Natural killer cell (primary cell): ENCODE measurements around the gene ANKFY1. TPM values are rescaled to one million over a fixed set of nuclear protein-coding genes. Genes with fewer than 3 reads are reported as not detected.

ENCODE experiments used
- ATAC-seq, 3 donors: fragments of 150-1000 bp in 2 of 3; fragments of 200-7000 bp in 1 of 3; cut with Tn5 transposase; 1 replicate in 1 of 3; 2 replicates in 2 of 3; pipeline ENCODE4 v1.10.0; 2021; ENCODE audit warnings: mild to moderate bottlenecking in 2 of 3, moderate library complexity in 2 of 3
- DNase-seq, 2 donors: peaks; one replicate each; pipeline versions ENCODE4 v3.0.0 to v3.0.0-alpha.2; 2013 to 2021; ENCODE audit warnings: mixed read lengths in 1 of 2
- H3K27ac ChIP-seq: one replicate; pipeline ENCODE4 v1.5.1; 2013; ENCODE audit warnings: mild to moderate bottlenecking, low read length
- H3K27me3 ChIP-seq: one replicate; pipeline ENCODE4 v1.6.1; 2013; ENCODE audit warnings: low read length; ENCODE audit not compliant: control insufficient read depth, insufficient read depth
- H3K36me3 ChIP-seq: one replicate; pipeline ENCODE4 v1.6.1; 2013; ENCODE audit warnings: low read length; ENCODE audit not compliant: control insufficient read depth, insufficient read depth
- H3K4me1 ChIP-seq: one replicate; pipeline ENCODE4 v1.6.1; 2013; ENCODE audit warnings: low read length; ENCODE audit not compliant: control insufficient read depth, insufficient read depth
- H3K4me3 ChIP-seq: one replicate; pipeline ENCODE4 v1.5.1; 2013; ENCODE audit warnings: low read length
- H3K9me3 ChIP-seq: one replicate; pipeline ENCODE4 v1.6.1; 2013; ENCODE audit warnings: low read length; ENCODE audit not compliant: control insufficient read depth, insufficient read depth
- H3K27ac Mint-ChIP-seq, 2 donors: one replicate each; pipeline ENCODE4 v1.8.0; 2022; ENCODE audit warnings: mild to moderate bottlenecking in 2 of 2, mixed read lengths in 2 of 2, moderate library complexity in 1 of 2
- H3K27me3 Mint-ChIP-seq, 2 donors: one replicate each; pipeline ENCODE4 v1.8.0; 2022; ENCODE audit warnings: low read depth in 2 of 2, mixed read lengths in 2 of 2
- H3K36me3 Mint-ChIP-seq: one replicate; pipeline ENCODE4 v1.8.0; 2022; ENCODE audit warnings: mixed read lengths
- H3K4me1 Mint-ChIP-seq, 2 donors: one replicate each; pipeline ENCODE4 v1.8.0; 2022; ENCODE audit warnings: mixed read lengths in 2 of 2
- H3K4me3 Mint-ChIP-seq: one replicate; pipeline ENCODE4 v1.8.0; 2022; ENCODE audit warnings: mild to moderate bottlenecking, moderate library complexity, mixed read lengths
- H3K9me3 Mint-ChIP-seq, 2 donors: one replicate each; pipeline ENCODE4 v1.8.0; 2022; ENCODE audit warnings: mixed read lengths in 2 of 2
- WGBS: methylation state at CpG from one replicate; pipeline ENCODE4 v1.1.7; 2013; ENCODE audit warnings: missing lambda C conversion rate; ENCODE audit not compliant: insufficient coverage; 5-methylcytosine and 5-hydroxymethylcytosine counted together
- intact Hi-C: fragments of 100-400 bp; cut with micrococcal nuclease; formaldehyde crosslinking; loops from one replicate; pipeline ENCODE4 v1.14.2; 2022
- total RNA-seq, 4 donors: library from RNA; stranded (reverse); fragments of 120-200 nt in 1 of 4; gene quantifications; one replicate each; pipeline versions ENCODE4 v1.2.3 to v1.2.4, GENCODE V29; 2013 to 2022
- TF ChIP-seq, protein P1 (sequence below): fragments of 200-600 bp; IDR thresholded peaks from one replicate; pipeline ENCODE4 v1.8.0; 2022; ENCODE audit warnings: antibody characterized with exemption

ANKFY1 gene
- total RNA-seq, 3 donors from 2014 or later (not counting 1 experiment from before 2014, with no cell fraction given) = 58.4 to 72.4 (median 68.8) TPM

DNA sequence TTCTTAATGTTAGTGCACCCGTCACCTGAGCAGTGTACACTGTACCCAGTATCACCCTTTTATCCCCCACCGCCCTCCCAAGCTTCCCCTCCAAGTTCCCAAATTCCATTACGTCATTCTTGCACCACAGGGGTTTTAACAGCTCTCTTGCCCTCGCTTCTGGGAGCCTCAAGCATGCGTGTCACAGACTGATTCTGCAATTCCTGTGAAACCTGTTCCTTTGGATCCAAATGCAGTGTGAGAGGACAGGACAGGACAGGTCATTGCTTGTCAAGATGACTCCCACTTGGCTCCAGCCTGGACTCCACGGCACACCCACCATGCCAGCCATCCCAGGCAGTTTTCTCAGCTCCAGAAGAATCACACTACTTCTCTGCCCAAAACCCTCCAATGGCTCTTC is 76.7 kb downstream of the ANKFY1 start:
- Mint-ChIP-seq H3K9me3 (no peaks in the 10 kb centered on the region), H3K4me1 (peaks cover 5 to 6% of the 10 kb centered on the region in 2 donors), H3K27ac (no peak overlapping the region), H3K36me3 (peaks cover 11% of the 10 kb centered on the region), H3K27me3 (no peaks in the 10 kb centered on the region), H3K4me3 (no peak overlapping the region)
- no peak for ATAC-seq
- intact Hi-C loops = no loop called here
- no peak for DNase-seq
- Histone ChIP-seq H3K9me3 (no peaks in the 10 kb centered on the region), H3K27me3 (no peaks in the 10 kb centered on the region), H3K36me3 (peaks cover 64% of the 10 kb centered on the region), H3K4me1 (no peaks in the 10 kb centered on the region), H3K4me3 (no peak overlapping the region), H3K27ac (no peak overlapping the region)
- WGBS = 91% methylated on average over 6 of the region's 6 CpGs
- TF ChIP-seq, protein P1, sequence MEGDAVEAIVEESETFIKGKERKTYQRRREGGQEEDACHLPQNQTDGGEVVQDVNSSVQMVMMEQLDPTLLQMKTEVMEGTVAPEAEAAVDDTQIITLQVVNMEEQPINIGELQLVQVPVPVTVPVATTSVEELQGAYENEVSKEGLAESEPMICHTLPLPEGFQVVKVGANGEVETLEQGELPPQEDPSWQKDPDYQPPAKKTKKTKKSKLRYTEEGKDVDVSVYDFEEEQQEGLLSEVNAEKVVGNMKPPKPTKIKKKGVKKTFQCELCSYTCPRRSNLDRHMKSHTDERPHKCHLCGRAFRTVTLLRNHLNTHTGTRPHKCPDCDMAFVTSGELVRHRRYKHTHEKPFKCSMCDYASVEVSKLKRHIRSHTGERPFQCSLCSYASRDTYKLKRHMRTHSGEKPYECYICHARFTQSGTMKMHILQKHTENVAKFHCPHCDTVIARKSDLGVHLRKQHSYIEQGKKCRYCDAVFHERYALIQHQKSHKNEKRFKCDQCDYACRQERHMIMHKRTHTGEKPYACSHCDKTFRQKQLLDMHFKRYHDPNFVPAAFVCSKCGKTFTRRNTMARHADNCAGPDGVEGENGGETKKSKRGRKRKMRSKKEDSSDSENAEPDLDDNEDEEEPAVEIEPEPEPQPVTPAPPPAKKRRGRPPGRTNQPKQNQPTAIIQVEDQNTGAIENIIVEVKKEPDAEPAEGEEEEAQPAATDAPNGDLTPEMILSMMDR = no peak

DNA sequence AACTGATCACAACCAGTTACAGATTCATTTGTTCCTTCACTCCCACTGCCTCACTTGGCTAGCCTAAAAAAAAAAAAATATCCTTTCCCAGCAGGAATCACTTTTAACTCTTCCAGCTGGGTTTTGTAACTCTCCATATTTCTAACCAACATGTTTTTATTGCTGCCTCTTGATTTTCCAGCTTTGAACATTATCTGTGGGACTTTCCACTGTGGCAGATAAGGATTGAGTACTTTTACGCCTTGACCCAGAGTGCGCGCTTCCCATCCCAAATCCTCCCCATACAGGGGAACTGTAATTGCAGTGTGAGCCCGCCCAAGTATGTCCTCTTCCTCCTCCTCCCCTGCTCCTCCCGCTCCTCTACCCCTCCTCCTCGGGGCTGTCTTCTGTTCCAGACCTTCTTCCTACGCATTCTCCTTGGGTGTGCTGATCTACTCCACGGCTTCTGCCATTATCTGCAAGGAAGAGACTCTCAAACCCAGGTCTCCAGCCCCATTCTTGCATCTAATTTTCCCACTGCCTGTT is 77.4 kb downstream of the ANKFY1 start:
- Mint-ChIP-seq H3K4me1 (peaks cover 5 to 6% of the 10 kb centered on the region in 2 donors), H3K9me3 (no peaks in the 10 kb centered on the region), H3K27ac (no peak overlapping the region), H3K4me3 (no peak overlapping the region), H3K36me3 (peaks cover 11% of the 10 kb centered on the region), H3K27me3 (no peaks in the 10 kb centered on the region)
- intact Hi-C loops = no loop called here
- Histone ChIP-seq H3K27me3 (no peaks in the 10 kb centered on the region), H3K36me3 (peaks cover 70% of the 10 kb centered on the region), H3K27ac (no peak overlapping the region), H3K9me3 (no peaks in the 10 kb centered on the region), H3K4me3 (no peak overlapping the region), H3K4me1 (no peaks in the 10 kb centered on the region)
- TF ChIP-seq, protein P1 = no peak
- ATAC-seq (no peak), DNase-seq (no peak)
- 83% methylated on average over 8 of the region's 8 CpGs for WGBS

DNA sequence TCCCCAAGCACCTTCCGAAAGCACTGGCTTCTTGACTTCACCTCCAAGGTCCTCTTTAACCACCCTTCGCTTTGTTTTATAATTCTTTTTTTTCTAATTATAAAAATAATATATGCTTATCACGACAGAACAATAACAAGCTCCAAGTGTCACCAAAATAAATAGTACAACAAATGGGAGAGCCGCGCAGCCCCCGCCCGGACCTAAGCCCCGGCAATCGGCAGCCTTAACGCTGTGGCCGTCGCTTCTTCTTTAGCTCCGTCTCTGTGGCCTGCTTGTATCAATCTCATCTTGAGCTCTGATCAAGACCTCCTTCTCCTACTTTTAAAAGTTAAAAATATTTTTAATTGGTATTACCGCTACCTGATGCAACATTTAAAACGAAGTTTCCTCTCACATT is 78.1 kb downstream of the ANKFY1 start:
- Mint-ChIP-seq H3K36me3 (peaks cover 11% of the 10 kb centered on the region), H3K4me3 (no peak overlapping the region), H3K27ac (no peak overlapping the region), H3K27me3 (no peaks in the 10 kb centered on the region), H3K4me1 (peaks cover 5 to 6% of the 10 kb centered on the region in 2 donors), H3K9me3 (no peaks in the 10 kb centered on the region)
- 98% methylated on average over 14 of the region's 15 CpGs for WGBS
- H3K4me3 ChIP-seq = no peak overlapping the region
- DNase-seq = no peak
- intact Hi-C loops = no loop called here
- no peaks in the 10 kb centered on the region for H3K27me3 ChIP-seq
- no peak overlapping the region for H3K27ac ChIP-seq
- no peaks in the 10 kb centered on the region for H3K9me3 ChIP-seq
- ATAC-seq = no peak
- peaks cover 73% of the 10 kb centered on the region for H3K36me3 ChIP-seq
- TF ChIP-seq, protein P1 = no peak
- no peaks in the 10 kb centered on the region for H3K4me1 ChIP-seq

DNA sequence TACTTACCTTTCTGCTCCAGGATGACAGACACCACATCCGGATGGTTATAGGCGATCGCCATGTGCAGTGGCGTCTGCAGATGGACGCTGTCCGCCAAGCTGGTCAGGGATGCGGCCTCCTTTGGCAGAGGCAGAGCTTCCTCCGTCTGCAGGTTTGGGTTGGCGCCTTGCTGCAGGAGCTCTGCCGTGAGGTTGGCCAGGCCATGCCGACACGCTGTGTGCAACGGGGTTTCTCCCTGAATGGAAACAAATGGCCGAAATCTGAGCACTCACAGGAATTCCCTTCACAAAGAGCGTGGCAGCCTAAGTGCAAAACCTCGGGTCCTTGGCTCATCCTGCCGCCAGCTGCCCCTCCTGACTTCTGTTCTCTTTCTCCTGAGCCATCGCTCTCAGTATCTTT is 79.0 kb downstream of the ANKFY1 start:
- no peak overlapping the region for H3K4me3 Mint-ChIP-seq
- peaks cover 11% of the 10 kb centered on the region for H3K36me3 Mint-ChIP-seq

More for the DNA sequence above, 79.0 kb downstream of the ANKFY1 start:
- Mint-ChIP-seq H3K27ac (no peak overlapping the region), H3K27me3 (no peaks in the 10 kb centered on the region), H3K4me1 (peaks cover 5 to 6% of the 10 kb centered on the region in 2 donors), H3K9me3 (no peaks in the 10 kb centered on the region)
- ATAC-seq (no peak), DNase-seq (no peak)
- no peaks in the 10 kb centered on the region for H3K27me3 ChIP-seq
- WGBS = 92% methylated on average over 18 of the region's 18 CpGs
- TF ChIP-seq, protein P1 = no peak
- no peaks in the 10 kb centered on the region for H3K9me3 ChIP-seq
- intact Hi-C loops = no loop called here
- H3K27ac ChIP-seq = no peak overlapping the region
- no peak overlapping the region for H3K4me3 ChIP-seq
- peaks cover 74% of the 10 kb centered on the region for H3K36me3 ChIP-seq
- no peaks in the 10 kb centered on the region for H3K4me1 ChIP-seq
